GM18951 (cell line): Measurements from ENCODE around the gene GPM6B.

Experiments
- POLR2A ChIP-seq: IDR thresholded peaks from 4 replicates; pipeline ENCODE4 v1.6.1; 2011; ENCODE audit warnings: mild to moderate bottlenecking; ENCODE audit not compliant: insufficient read length, insufficient read depth; ENCODE audit errors: extremely low read depth
- in situ Hi-C: fragments of 300-500 bp; cut with MboI; formaldehyde crosslinking; loops from one replicate; pipeline ENCODE4 v1.12.0; 2022; ENCODE audit warnings: low sequenced_read_pairs, mixed read lengths, inconsistent platforms; ENCODE audit not compliant: unreplicated experiment

Gene GPM6B

GRCh38 chrX:13803116-13803515, 13.8 kb downstream of the GPM6B start:
- in situ Hi-C loops: no loop called here
- no peak for TF ChIP-seq POLR2A

- in situ Hi-C loops: no loop called here
- TF ChIP-seq POLR2A: no peak
Measured at GRCh38 chrX:13798184-13798583, 18.7 kb downstream of the GPM6B start.

GRCh38 chrX:13797512-13797911, 19.4 kb downstream of the GPM6B start:
- in situ Hi-C loops: no loop called here
- TF ChIP-seq POLR2A: no peak

- no peak for TF ChIP-seq POLR2A
- in situ Hi-C loops: no loop called here
Measured at GRCh38 chrX:13794417-13794816, 22.5 kb downstream of the GPM6B start.

- in situ Hi-C loops: no loop called here
- no peak for TF ChIP-seq POLR2A
Measured at GRCh38 chrX:13793897-13794296, 23.0 kb downstream of the GPM6B start.

- in situ Hi-C loops: no loop called here
- TF ChIP-seq POLR2A: no peak
Measured at GRCh38 chrX:13791559-13791958, 25.3 kb downstream of the GPM6B start.

GRCh38 chrX:13791145-13791544, 25.7 kb downstream of the GPM6B start:
- in situ Hi-C loops: no loop called here
- TF ChIP-seq POLR2A: no peak

GRCh38 chrX:13790206-13791131, 26.4 kb downstream of the GPM6B start:
- TF ChIP-seq POLR2A: no peak
- in situ Hi-C loops: no loop called here

- in situ Hi-C loops: no loop called here
- no peak for TF ChIP-seq POLR2A
Measured at GRCh38 chrX:13786048-13786447, 30.8 kb downstream of the GPM6B start.

- in situ Hi-C loops: no loop called here
Measured at GRCh38 chrX:13780868-13781427, 35.9 kb downstream of the GPM6B start.

GRCh38 chrX:13778916-13779315, 38.0 kb downstream of the GPM6B start:
- in situ Hi-C loops: no loop called here
- TF ChIP-seq POLR2A: no peak

More at GRCh38 chrX:13780868-13781427, 35.9 kb downstream of the GPM6B start:
- no peak for TF ChIP-seq POLR2A

- TF ChIP-seq POLR2A: no peak
- in situ Hi-C loops: no loop called here
Measured at GRCh38 chrX:13776387-13776786, 40.5 kb downstream of the GPM6B start.

GRCh38 chrX:13775837-13776236, 41.1 kb downstream of the GPM6B start:
- in situ Hi-C loops: no loop called here
- no peak for TF ChIP-seq POLR2A

- in situ Hi-C loops: no loop called here
Measured at GRCh38 chrX:13774696-13775095, 42.2 kb downstream of the GPM6B start.

More at GRCh38 chrX:13774696-13775095, 42.2 kb downstream of the GPM6B start:
- no peak for TF ChIP-seq POLR2A
